ENCODE results near the gene APC2. TPM values are rescaled to one million over a fixed set of nuclear protein-coding genes. Genes with fewer than 3 reads are reported as not detected.

The APC2 gene
- polyA plus RNA-seq, 1 experiment = 0.07 TPM

DNA sequence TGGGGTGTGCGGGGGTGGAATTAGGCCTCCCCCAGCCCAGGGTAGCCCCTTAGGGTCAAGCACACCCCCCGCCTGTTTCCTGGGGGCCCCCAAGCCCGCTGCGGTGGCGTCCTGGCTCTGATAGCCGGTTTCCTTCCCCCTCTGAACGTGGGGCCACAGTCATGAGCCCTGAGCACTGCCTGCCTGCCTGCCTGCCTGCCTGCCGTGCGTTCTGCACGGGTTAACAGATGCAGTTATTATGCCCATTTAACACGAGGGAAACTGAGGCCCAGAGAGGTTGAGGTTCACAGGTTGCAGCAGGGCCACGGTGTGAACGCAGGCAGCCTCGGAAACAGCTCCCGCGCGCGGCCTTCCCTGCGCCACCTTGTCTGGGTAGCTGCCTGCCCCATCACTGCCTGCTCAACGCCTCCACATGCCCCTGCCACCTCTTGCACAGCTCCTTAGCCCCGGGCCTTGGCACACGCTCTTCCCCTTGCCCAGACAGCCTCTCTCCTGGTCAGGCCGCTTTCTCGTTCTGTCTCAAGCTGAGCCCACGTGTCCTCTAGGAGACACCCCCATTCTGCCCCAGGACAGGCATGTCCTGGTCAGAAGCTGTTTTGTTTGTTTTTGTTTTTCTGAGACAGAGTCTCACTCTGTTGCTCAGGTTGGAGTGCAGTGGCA, 47.4 kb upstream of the APC2 start:
- ChIA-PET CTCF (interaction anchor here (0.6 to 1.8 kb wide), 8 partner anchors 42 to 158 kb away, joined by 3 to 5 read pairs (median 3); no protein-coding TSS in a partner anchor), POLR2A (no interaction called here)
- DNase-seq (ENCODE audit: low read depth) = no peak
- H3K36me3 ChIP-seq (ENCODE audit: control insufficient read depth, insufficient read depth, low read length) = no peaks in the 10 kb centered on the region
- TF ChIP-seq, protein P1, sequence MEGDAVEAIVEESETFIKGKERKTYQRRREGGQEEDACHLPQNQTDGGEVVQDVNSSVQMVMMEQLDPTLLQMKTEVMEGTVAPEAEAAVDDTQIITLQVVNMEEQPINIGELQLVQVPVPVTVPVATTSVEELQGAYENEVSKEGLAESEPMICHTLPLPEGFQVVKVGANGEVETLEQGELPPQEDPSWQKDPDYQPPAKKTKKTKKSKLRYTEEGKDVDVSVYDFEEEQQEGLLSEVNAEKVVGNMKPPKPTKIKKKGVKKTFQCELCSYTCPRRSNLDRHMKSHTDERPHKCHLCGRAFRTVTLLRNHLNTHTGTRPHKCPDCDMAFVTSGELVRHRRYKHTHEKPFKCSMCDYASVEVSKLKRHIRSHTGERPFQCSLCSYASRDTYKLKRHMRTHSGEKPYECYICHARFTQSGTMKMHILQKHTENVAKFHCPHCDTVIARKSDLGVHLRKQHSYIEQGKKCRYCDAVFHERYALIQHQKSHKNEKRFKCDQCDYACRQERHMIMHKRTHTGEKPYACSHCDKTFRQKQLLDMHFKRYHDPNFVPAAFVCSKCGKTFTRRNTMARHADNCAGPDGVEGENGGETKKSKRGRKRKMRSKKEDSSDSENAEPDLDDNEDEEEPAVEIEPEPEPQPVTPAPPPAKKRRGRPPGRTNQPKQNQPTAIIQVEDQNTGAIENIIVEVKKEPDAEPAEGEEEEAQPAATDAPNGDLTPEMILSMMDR (IDR thresholded peaks at IDR 0.05; ENCODE audit: insufficient read depth, low read depth, low read length) = no peak
- no peak overlapping the region for H3K4me3 ChIP-seq (ENCODE audit: low read depth, low read length)
- H3K27me3 ChIP-seq (ENCODE audit: control insufficient read depth, insufficient read depth, low read length) = no peaks in the 10 kb centered on the region

DNA sequence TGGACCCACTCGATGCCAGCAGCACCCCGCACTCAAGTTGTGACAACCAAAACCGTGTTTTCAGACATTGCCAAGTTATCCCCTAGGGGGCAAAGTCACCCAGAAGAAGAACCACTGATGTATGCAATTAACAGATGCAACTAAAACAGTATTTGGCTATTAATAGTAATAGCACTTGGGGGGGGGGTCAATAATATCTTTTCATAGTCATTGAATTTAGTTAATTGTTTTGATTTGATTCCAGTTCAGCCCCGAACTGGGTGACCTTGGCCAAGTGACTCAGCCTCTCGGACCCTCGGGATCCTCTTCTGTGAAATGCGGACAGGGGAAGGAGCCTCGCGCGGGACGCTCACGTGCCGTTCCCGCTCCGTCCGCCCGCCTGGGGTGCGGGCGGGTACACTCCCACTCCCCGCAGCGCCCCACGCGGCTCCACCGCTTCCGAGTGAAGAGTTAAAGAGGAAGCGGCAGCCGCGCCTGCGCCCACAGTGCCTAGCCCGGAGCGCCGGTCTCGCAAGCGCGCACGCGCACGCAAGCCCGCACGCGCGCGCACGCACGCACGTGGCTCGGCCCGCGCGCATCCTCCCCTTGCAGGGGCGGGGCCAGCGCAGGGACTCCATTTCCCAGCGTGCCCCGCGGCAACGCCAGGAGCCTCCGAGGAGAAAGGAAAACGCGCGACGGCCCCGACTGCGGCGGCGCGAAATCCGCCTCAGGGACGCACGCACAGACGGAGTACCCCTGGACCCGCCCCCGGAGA, 43.0 kb upstream of the APC2 start:
- peak overlapping the region; percentile 66 for H3K4me3 ChIP-seq (ENCODE audit: low read depth, low read length)
- CTCF ChIA-PET = interaction anchor here (2.1 kb wide), 1 partner anchor 92 kb away, joined by 4 read pairs; no protein-coding TSS in a partner anchor
- peaks cover 3% of the 10 kb centered on the region for H3K36me3 ChIP-seq (ENCODE audit: control insufficient read depth, insufficient read depth, low read length)
- no peaks in the 10 kb centered on the region for H3K27me3 ChIP-seq (ENCODE audit: control insufficient read depth, insufficient read depth, low read length)
- TF ChIP-seq, protein P1 (IDR thresholded peaks at IDR 0.05; ENCODE audit: insufficient read depth, low read depth, low read length) = peak; percentile 64
- peak; percentile 85 for DNase-seq (ENCODE audit: low read depth)
- POLR2A ChIA-PET = no interaction called here

DNA sequence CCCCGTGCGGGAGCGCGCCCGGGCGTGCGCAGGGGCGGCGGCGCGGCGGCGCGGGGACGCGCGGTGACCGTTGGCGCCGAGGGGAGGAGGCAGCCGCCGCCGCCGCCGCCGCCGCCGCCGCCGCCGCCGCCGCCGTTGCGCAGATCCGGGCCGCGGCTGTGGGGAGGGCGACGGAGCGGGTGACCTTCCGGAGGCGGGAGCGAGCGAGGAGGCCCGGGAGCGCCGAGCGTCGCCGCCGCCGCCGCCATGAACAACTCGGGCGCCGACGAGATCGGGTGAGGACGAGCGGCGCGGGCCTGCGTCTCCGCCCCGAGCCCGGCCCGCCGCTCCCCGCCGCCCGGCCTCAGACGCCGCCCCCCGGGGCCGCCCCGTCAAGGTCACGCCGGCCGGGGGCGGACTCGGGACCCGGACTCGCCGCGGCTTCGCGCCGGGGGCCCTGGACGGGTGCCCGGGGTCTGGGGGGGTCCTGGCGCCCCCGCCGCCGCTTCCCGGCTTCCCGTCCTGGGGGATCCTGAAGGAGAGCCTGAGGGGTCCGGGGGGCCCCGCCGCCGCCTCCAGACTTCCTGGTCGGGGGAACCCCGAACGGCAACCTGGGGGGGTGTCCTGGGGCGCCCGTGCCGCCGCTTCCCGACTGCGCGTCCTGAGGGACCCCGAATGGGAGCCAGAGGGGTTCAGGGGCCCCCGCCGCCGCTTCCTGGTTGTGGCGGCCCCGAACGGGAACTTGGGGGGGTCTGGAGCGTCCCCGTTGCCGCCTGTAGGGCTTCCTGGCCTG, 42.2 kb upstream of the APC2 start, which contains the start of gene DAZAP1:
DAZAP1 (plus strand) TSS at position 59 of the 772 bp plus-strand sequence; CDS start at position 247, 188 bp downstream.
- peaks cover 3% of the 10 kb centered on the region for H3K36me3 ChIP-seq (ENCODE audit: control insufficient read depth, insufficient read depth, low read length)
- ChIA-PET CTCF (interaction anchor here (0.6 kb wide), 1 partner anchor 38 kb away, joined by 3 read pairs; no protein-coding TSS in a partner anchor), POLR2A (no interaction called here)
- DNase-seq (ENCODE audit: low read depth) = no peak
- H3K27me3 ChIP-seq (ENCODE audit: control insufficient read depth, insufficient read depth, low read length) = no peaks in the 10 kb centered on the region
- H3K4me3 ChIP-seq (ENCODE audit: low read depth, low read length) = peak within 1 kb of the TSS; percentile 92
- TF ChIP-seq, protein P1 (IDR thresholded peaks at IDR 0.05; ENCODE audit: insufficient read depth, low read depth, low read length) = no peak

DNA sequence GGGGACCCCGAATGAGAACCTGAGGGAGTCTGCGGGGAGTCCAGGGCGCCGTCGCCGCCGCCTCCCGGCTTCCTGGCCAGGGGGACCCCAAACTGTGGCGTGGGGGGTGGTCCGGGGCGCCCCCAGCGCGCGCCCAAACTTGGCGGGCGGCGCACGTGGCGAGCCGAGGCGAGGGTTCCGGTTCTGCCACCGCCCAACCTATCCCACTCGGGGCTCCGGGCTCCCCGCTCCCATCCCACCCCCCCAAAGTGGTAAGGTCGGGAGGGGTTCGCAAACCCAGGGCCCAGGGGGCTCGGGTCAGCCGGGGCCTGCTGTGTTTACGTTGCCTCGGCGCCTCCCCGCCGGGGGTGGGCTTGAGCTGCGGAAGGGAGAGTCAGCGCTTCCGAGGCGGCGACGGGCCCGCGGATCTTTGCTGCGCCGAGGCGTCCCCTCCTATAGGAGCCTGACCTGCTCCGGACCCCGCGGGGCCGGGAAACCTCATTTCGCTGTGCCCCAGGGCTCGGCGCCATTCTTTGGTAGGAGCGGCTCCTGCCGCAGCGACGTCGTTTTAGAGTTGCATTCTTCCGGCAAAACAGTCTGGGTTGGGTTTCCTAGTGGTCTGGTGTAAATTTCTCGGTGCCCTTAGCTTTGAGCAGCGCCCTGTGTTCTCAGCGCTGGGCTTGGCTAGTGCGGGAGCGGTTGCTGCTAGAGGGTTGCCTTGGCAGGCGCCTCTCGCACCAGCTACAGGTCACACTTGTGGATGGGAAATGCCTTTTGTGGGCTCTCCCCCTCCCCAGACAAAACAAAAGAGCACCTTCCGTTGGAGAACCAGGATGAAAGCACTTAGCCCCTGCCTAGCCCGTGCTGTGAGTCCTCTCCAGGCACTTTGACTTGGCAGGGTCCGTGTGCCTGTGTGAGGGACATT, 41.4 kb upstream of the APC2 start:
- POLR2A ChIA-PET = no interaction called here
- CTCF ChIA-PET = interaction anchor here (0.6 to 0.8 kb wide), 2 partner anchors 15 to 37 kb away, joined by 3 read pairs; no protein-coding TSS in a partner anchor
- no peaks in the 10 kb centered on the region for H3K27me3 ChIP-seq (ENCODE audit: control insufficient read depth, insufficient read depth, low read length)
- H3K36me3 ChIP-seq (ENCODE audit: control insufficient read depth, insufficient read depth, low read length) = peaks cover 8% of the 10 kb centered on the region
- TF ChIP-seq, protein P1 (IDR thresholded peaks at IDR 0.05; ENCODE audit: insufficient read depth, low read depth, low read length) = no peak
- peak overlapping the region; percentile 92 for H3K4me3 ChIP-seq (ENCODE audit: low read depth, low read length)
- DNase-seq (ENCODE audit: low read depth) = no peak
